Measurements from ENCODE around the gene TMEM98.
"Not testable (repeated sequence)": the region's sequence is repeated elsewhere in the genome, so short reads cannot be mapped to it uniquely, and the experiment has no call there.

TMEM98 gene, protein sequence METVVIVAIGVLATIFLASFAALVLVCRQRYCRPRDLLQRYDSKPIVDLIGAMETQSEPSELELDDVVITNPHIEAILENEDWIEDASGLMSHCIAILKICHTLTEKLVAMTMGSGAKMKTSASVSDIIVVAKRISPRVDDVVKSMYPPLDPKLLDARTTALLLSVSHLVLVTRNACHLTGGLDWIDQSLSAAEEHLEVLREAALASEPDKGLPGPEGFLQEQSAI

DNA sequence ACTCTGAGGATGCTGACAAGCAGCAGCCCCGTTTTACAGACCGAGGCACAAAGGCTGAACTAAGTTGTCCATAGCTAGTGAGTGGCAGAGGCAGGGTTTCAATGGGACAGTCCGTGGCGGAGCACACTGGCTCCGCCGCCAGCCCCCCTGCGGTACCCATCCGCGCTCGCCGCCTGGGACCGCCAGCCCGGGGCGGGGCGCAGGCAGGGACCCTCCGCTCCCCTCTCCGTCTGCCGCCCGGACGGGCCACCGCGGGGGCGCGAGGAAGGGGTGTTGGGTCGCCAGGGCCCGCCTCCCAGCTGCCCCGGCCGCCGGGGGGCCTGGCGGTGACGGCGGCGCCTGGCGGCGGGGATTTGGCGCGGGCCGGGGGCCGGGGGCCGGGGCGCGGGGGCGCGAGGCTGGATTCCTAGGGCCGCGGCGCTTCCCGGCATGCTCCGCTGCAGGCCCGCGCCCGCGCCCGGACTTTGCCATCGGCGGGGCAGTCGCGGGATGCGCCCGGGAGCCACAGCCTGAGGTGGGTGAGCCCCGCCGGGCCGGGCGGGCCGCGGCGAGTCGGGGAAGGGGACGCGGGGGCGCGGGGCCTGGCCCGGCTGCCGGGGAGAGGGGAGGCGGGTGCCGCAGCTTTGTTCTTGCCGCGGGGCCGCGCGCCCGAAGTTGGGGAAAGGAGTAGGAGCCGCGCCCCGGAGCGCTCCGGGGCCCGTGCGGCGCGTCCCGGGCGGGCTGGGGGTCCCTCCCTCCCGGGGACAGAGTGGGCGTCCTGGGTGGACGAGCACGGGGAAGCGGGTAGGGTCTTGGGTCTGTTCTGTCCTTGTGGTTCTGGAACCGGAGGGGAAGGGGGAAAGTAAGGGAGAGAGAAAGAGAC lies at the start of gene TMEM98:
Gene TMEM98, plus strand, starts transcription at position 430 of the 862 bp plus-strand sequence. CDS start 3,376 bp downstream, outside the sequence.
- DNase-seq, result no peak

DNA sequence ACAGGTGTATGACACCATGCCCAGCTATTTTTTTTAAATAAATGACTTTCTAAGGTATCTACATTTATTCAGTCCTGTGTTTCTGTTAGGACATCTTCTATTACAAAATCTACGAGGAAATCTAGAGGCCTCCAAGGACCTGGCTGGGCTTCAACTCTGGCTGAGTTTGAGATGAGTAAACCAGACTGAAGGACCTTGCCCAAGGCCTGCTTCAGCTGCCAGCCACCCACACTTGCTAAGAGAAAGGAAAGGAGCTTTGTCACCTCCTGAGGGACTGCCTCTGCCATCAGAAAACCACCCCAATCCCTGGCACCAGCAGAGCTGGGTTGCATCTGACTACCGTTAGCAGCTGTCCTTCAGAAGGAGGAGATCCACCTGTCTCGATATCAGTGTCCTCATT lies 49.7 kb upstream of the TMEM98 start:
- no peak for DNase-seq

DNA sequence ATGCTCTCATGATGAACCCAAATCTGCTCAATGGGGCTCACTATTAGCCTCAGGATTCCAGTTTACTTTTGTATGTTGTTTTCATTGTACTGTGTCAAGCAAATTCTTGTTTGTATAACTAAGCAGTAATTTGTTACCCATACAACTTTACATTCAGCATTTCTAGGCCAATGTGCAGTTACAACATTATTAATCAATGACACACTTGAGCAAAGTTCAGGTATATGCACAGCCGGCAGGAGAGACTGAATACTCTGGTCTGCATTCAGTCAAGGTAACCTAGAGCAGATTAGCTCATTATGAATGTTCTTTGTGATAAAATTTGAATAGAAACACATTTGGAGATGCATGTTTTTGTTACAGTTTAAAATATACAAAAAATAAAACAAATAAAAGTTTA lies 48.8 kb upstream of the TMEM98 start:
- DNase-seq, result no peak

DNA sequence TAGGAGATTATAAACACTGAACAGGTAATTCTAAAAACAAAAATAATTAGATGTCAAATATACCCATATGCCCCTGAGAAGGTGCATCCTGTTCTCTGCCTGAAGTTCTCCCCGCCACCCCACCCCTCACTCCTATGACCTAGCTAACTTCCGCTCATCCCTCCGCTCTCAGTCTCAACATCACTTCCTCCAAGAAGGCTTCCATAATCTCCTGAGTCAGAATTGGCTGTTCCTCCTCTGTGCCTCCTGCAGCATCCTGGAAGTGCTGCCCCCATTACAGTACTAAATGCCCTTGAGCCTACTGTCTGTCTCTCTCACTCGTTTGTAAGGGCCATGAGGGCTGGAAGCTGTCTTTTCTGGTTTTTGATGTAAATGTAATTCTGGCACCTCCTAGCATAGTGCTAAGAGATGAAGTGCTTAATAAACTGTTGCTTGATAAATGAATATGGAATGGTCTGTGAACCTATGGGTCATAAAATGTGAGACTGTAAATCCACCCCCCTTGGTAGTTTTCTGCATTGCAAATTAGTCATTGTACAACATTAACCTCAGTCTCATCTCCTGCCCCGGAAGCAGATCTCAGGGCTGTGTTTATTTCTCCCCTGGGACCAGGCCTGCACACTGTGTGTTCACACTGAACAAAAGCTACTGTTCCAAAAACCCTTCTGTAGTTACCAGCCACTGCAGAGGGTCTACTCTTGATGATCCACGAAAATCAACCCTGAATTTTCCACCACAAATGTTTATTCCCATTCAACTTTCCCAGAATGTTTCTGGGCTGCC lies 47.1 kb upstream of the TMEM98 start:
- no peak for DNase-seq

DNA sequence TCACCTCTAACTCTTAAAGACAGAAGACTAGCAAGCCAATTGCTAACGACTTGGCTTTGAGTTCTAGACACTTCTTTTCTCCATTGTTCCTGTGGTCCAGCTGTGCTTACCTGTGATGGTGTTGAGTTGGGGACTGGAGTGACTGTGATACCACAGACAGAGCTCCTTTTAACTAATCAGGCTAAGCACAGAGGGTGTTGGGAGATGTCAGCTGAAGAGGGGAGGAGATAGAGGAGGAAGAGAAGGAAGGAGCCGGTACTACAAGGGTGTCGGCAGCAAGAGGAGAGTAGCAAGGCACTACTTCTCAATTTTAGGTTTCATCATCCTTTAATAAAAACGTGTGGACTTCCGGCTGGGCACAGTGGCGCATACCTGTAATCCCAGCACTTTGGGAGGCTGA lies 45.9 kb upstream of the TMEM98 start:
- no peak for DNase-seq

DNA sequence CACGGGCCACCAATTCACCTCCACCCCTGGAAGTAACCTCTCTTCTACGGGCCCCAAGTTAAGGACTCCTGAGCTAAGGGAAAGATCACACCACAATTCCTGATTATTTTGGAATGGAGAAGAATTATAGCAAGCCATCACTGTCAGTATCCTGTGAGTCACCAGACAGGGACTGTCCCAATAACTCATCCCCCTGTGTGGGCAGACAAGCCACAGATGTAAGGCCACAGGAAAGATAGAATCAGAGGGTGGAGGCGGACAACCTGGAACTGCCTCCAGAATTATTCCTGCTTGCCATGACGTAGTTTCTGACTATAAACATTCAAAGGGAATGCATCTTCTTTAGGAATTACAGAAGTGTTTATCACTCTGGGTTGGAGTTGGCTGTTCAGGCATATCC lies 45.2 kb upstream of the TMEM98 start:
- DNase-seq, result no peak

DNA sequence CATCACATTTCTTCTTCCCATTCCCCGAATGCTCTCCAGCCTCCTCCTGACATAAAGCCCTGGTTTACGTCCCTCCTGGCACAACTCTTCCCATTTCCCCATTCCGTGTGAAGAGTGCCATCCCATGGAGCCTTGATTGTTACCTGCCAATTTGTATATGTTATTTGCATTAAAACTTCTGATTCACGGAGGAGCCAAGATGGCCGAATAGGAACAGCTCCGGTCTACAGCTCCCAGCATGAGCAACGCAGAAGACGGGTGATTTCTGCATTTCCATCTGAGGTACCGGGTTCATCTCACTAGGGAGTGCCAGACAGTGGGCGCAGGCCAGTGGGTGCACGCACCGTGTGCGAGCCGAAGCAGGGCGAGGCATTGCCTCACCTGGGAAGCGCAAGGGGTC lies 41.0 kb upstream of the TMEM98 start:
- not testable (repeated sequence) for DNase-seq

DNA sequence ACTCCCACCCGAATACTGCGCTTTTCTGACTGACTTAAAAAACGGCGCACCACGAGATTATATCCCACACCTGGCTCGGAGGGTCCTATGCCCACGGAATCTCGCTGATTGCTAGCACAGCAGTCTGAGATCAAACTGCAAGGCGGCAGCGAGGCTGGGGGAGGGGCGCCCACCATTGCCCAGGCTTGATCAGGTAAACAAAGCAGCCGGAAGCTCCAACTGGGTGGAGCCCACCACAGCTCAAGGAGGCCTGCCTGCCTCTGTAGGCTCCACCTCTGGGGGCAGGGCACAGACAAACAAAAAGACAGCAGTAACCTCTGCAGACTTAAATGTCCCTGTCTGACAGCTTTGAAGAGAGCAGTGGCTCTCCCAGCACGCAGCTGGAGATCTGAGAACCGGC lies 40.5 kb upstream of the TMEM98 start:
- not testable (repeated sequence) for DNase-seq

DNA sequence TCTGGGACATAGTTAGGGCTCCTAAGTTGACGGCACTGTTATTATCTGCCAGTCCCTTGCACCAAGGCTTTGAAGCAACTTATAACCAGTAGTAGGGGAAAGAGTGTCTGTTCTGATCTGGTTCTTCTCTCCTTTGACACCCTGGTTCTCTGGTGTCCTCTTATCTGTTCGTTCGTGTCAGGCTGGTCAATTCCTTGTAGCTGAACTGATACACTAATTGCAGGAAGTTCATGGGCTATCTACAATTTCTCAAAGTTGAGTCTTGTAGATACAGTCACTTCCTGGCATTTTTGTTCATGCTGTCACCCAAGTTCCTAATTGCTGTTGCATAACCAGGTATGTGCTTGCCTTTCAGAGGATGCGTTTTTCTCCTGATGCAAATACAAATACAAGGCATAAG lies 33.7 kb upstream of the TMEM98 start:
- no peak for DNase-seq

DNA sequence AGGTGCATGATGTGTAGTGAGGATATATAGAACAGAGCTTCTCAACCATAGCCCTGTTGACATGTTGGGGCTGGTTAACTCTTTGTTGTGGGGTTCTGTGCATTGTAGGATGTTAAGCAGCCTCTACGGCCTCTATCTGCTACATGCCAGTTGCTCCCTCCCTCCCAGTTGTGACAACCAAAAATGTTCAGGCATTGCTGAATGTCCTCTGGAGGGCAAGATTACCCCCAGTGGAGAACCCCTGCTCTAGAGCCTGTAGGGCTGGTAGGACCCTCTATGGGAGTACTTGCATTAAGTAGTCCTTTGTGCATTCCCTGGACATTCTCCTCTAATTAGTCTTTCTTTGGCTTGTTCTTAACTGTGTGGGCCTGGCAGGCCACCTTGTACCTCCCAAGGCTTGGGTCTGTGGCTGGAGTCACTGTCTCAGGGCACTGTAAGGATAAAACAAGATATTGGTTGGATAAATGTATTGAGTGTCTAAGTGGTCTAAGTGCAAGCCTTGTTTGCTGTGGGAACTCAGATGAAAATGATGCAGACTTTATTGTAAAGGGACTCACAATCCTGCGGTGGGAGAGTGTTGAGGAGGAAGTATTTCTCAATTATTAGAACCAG lies 31.2 kb upstream of the TMEM98 start:
- DNase-seq, result no peak

DNA sequence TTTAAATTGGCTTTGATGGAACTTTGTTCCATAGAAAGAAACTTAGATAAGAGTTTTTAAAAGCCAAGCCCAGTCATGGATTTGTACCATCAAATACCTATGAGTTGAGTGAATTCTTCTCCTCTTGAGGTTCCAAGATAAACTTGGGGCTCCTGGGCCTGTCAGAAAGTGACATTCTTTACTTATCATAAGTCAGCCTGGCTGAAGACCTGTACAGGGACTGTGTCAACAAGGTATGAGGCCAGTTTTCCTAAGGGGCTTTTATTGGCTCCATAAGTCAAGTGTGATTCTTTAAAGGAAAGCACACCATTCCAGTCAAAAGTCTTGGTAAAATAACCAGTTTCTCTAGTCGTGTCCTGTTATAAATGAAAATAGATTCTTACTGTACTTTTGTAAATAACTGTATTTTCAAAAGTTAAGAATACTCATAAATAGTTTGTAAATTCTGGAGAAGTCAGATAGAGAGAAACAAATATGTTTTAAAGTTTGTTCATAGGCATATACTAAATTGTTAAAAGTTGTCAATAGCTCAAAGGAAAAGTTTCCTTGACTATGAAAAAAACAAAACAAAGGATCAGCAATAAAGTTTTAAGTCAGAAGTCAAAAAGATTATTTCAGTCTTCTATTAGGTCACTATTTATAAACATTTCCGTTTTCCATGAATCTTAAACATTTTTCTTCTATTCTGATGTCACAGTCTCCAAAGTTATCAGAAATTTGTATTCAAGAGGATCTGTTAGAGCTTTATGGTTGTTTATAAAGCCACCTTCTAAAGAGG lies 28.5 kb upstream of the TMEM98 start:
- DNase-seq, result no peak

DNA sequence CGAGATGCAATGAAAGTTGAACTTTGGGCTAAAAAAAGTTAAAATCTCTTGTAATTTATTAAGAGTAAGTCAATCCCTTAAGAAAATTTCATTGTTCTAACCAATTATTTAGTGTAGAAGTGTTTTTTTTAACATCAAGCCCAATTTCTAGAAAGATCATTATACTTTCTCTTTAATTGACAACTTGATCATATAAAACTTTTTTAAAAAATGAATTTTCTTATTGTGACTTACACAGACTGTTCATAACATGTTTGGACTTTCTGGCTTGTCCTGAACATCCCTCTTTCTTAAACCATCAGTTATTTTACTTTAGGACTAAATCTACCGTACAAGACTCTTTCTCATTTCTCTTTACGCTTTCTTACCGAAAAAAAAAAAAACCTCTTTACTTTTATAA lies 26.2 kb upstream of the TMEM98 start:
- no peak for DNase-seq

DNA sequence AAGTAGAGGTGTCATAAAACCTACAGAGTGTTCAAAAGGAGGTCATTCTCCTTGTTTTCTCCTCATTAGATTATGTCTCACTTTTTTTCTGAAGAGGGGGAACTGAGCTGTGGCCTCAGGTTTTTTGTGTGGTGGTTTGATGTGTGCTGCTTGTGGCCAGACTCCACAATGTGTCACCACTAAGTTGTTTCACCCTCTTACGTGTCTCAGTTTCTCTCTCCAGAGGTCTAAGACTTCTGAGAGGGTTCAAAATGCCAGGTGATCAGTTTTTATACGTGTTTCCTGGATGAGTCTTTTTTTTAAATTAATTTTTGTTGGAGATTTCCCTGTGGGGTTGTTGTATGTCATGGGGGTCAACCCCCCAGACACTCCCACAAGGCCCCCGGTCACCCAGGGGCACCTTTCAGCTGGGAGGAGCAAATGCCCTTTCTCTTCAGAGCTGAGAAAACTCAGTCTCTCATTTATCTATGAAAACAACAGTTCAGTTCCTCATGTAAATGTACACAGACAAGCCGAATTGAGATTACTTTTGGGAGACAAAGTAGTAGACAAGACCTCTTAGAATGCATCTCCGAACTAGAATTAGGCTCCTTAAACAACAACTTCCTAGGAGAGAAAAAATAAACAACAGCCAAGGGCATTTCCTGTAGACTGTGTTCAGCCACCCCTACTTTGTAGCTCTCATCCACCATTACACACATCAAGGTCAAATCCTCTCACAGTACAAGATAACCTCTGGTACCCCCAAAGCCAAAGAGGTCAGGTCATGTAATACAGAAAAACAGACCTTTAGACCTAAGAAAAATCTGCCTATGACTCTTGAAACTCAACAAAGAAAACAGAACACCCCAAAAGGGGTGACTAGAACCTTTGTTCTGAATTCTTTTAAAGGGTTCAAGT lies 23.9 kb upstream of the TMEM98 start:
- no peak for DNase-seq

DNA sequence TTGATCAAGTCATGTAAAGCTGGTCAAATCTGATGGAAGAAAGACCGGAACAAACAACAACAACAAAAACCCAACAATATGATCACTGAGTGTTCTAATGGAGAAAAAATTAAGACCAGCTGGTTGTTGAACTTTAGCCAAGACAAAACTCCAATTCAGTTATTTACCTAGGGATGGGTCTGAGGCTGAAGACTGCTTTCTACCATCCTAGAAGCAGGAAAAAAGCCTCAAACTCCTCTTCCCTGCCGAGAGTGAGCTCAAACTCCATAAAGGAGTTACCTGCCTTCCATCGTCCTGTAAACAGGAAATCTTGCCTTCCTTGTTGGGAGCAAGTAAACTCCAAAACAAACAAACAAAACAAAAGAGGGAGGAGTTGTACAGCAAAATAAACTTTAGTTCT lies 23.1 kb upstream of the TMEM98 start:
- no peak for DNase-seq

DNA sequence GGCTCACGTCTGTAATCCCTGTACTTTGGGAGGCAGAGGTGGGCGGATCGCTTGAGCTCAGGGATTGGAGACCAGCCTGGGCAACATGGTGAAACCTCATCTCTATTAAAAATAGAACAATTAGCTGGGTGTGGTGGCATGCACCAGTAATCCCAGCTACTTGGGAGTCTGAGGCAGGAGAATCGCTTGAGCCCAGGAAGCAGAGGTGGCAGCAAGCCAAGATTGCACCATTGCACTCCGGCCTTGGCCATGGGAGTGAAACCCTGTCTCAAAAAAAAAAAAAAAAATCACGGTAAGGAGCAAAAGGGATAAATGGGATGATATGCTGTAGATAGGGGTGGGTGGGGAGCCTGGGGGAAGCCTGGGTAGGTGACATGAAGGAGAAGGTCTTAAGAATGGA lies 20.4 kb upstream of the TMEM98 start:
- DNase-seq, result no peak

DNA sequence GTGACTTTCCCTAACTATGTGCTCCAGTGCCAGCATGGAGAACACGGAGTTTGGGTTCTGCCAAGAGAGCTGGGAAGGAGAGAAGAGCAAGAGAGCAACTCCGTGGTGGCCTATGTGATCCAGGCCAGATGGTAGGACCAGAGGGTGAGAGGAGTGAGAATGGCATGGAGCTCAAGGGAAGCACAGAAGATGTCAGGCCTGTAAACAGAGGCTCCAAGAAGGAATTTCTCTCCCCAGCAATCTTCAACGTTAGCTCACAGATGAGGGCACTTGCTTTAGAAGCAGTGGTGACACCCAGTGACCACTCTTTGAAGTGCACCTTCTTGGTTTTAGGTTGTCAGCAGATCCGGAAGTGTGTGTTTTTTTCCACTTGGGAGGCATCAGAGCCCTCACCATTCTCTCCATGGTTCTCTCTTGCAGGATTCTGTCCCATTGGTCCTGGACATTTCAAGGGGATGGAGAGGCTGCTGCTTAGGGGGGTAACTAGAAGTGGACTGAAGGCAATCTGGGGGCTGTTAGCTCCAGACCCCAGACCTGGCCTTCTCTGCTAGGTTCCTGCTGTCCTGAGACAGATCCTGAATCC lies 18.1 kb upstream of the TMEM98 start:
- DNase-seq, result peak; percentile 61

DNA sequence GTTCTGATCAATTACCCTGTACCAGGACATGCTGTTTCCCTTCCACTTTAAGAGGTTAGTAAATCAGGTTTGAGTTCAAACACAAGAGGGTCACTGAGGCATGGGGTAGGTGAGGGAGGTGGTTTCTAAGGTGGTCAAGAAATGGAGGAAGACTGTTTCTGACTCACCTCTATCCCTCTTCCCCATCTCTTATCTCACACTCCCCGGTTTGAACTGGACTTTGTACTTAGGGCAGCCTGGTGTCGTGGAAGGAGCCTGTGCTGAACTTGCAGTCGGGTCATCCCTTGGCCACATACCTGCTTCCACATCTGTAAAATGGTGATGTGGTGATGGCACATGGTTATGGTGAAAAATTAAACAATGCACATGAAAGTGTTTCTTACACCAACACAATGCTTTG lies 17.2 kb upstream of the TMEM98 start:
- DNase-seq, result no peak

DNA sequence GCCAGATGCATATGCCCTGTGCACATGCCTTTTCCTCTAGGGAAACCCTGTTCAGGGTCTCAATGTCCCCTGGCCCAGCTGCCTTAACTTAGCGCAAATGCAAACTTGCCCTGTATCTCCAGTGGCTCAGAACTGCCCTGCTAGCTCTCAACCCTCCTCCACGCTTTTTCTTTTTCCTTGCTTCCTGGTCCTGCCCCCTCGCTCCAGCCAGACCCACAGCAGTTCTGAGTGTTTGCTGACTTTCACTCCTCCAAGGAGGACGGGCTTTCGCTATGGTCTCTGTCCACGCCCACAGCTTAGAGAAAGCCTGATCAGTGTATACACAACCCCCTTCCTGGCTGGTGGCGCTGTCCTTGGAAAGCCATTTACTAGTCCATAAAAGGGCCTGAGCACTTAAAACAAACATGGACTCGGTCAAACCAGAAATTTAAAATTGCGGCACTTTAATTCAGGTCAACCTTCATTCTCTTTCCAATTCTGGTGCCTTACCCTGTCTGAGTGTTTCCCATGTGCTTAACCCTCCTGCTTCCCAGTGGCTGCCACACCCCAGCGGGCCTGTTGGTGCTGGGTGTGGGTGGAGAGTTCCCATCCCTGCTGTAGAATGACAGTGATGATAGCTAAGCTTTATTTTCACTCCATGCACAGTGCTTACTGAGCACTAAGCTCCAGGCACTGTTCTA lies 15.6 kb upstream of the TMEM98 start:
- DNase-seq, result no peak

DNA sequence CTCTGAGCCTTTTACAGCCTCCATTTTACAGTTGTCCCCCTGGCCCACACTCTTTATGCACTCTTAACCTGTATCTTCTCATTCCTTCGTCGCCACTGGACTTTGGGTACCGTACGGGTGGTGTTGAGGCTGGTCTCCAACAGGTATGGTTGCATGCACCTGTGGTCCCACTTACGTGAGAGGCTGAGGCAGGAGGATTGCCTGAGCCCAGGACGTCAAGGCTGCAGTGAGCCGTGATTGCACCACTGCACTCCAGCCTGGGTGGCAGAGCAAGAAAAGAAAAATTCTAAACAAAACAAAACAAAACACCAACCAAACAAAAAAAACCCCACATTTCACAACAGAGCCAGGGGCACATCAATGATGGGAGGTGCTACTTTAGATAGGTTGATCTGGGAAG lies 14.4 kb upstream of the TMEM98 start:
- DNase-seq, result no peak

DNA sequence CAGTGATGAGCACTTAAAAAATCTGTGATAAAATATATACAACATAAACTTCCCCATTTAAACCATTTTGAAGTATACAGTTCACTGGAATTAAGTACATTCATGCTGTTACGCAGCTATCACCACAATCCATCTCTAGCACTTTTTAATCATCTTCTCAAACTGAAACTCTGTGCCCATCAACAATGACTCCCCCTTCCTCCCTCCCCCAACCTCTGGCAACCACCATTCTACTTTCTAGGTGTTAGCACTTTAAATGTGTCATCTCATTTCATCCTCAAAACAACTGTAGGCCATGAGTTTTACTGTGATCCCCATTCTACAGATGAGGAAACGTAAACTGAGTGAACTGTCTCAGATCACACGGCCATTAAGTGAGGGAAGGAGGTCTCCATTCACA lies 13.8 kb upstream of the TMEM98 start:
- no peak for DNase-seq
